Pancreas (tissue), 10 donors: ENCODE measurements around the gene PODXL2. TPM values are rescaled to one million over a fixed set of nuclear protein-coding genes. Genes with fewer than 3 reads are reported as not detected.
A peak's percentile ranks its signal among the peaks of the same experiment; 100 is the strongest.

Experiments
- ATAC-seq, 4 donors: fragments of 200-7000 bp; cut with Tn5 transposase; one replicate each; pipeline versions ENCODE4 v1.8.0 to v1.9.1; 2020; ENCODE audit warnings: mild to moderate bottlenecking in 4 of 4, moderate library complexity in 4 of 4
- DNase-seq, 6 donors: peaks; one replicate each; pipeline ENCODE4 v3.0.0-alpha.2; 2020
- FAIRE-seq: peaks from 2 replicates; lab custom pipeline; 2012; peaks lifted over from hg19 to GRCh38; lab: Jason Lieb, UNC
- H3K27ac ChIP-seq, 4 donors: fragments of 200-600 bp; sonication (generic); 1 replicate in 3 of 4; 2 replicates in 1 of 4; pipeline versions ENCODE4 v1.5.0 to v1.8.0; 2020
- H3K27me3 ChIP-seq, 4 donors: fragments of 200-600 bp; one replicate each; pipeline ENCODE4 v1.8.0; 2021
- H3K36me3 ChIP-seq, 3 donors: fragments of 200-600 bp; sonication (generic) in 1 of 3; one replicate each; pipeline versions ENCODE4 v1.5.0 to v1.8.0; 2020 to 2021
- H3K4me1 ChIP-seq, 3 donors: fragments of 200-600 bp; one replicate each; pipeline ENCODE4 v1.8.0; 2021
- H3K4me3 ChIP-seq, 4 donors: fragments of 200-600 bp; sonication (generic) in 2 of 4; one replicate each; pipeline versions ENCODE4 v1.5.0 to v1.8.0; 2020 to 2021
- H3K9me3 ChIP-seq, 4 donors: fragments of 200-600 bp; one replicate each; pipeline ENCODE4 v1.8.0; 2021
- CTCF ChIP-seq, 4 donors: fragments of 200-600 bp; sonication (generic) in 3 of 4; IDR thresholded peaks; one replicate each; pipeline versions ENCODE4 v1.5.0 to v1.8.0; 2021; ENCODE audit warnings: antibody characterized with exemption in 4 of 4
- WGBS, 2 donors: extraction: QIAGEN DNeasy Blood & Tissue Kit; methylation state at CpG; one replicate each; pipeline ENCODE4 v1.1.7; 2013; 5-methylcytosine and 5-hydroxymethylcytosine counted together
- intact Hi-C, 3 donors: fragments of 100-400 bp; cut with DNase I; formaldehyde crosslinking; loops; one replicate each; pipeline versions ENCODE4 v1.11.1 to v1.14.2; 2022
- polyA plus RNA-seq, 2 donors: library from polyadenylated mRNA; stranded (reverse); fragments of 200-250 nt; gene quantifications; one replicate each; pipeline ENCODE4 v1.2.3, GENCODE V29; 2013
- total RNA-seq, 6 donors: library from RNA; stranded (reverse); fragmentation: NEBNext Ultra II Directional in 4 of 6; extraction: Animal tissue kit (Norgen Biotek cat#: 25700) in 4 of 6; gene quantifications; one replicate each; pipeline versions ENCODE4 v1.2.1 to v1.2.4, GENCODE V29; 2021 to 2023
- donor health status: healthy with polysubstance abuse.
- donor health status: DM: no; HTN: no; CAD: no; lungs with moderate emphysema.
- donor health status: DM: no; HTN: no; CAD: no.
- donor health status: control.
- donor health status: control.
- donor health status: Bipolar disorder and iron deficiency.
- donor health status: DM: yes; HTN: yes; CAD: no.
- donor health status: DM: no; HTN: no; CAD: no.
- donor health status: DM: no; HTN: no; CAD: no.
- donor health status: DM: yes; HTN: yes; CAD: no.

Gene PODXL2
- total and polyA plus RNA-seq, 8 donors, result 2.5 to 18.1 (median 5.7) TPM

GRCh38 chr3:127712881-127713771, 84.1 kb downstream of the PODXL2 start:
- 71 to 74% methylated on average over 9 of the region's 9 CpGs for WGBS, 2 donors
- H3K27ac ChIP-seq, result no peak overlapping the region

GRCh38 chr3:127714125-127714571, 85.2 kb downstream of the PODXL2 start:
- intact Hi-C loops, result no loop called here
- ATAC-seq (no peak), FAIRE-seq (no peak), DNase-seq (peak in 1 of 6 donors; percentile 39)
- no peaks in the 10 kb centered on the region for H3K27me3 ChIP-seq
- H3K27ac ChIP-seq, result no peak overlapping the region
- H3K36me3 ChIP-seq, result no peaks in the 10 kb centered on the region
- H3K4me1 ChIP-seq, result no peaks in the 10 kb centered on the region
- 65 to 68% methylated on average over 10 of the region's 10 CpGs for WGBS, 2 donors
- no peak for TF ChIP-seq CTCF (IDR thresholded peaks at IDR 0.05)
- no peak overlapping the region for H3K4me3 ChIP-seq
- H3K9me3 ChIP-seq, result no peaks in the 10 kb centered on the region

More at GRCh38 chr3:127712881-127713771, 84.1 kb downstream of the PODXL2 start:
- Histone ChIP-seq H3K4me3 (no peak overlapping the region), H3K27me3 (no peaks in the 10 kb centered on the region), H3K9me3 (no peaks in the 10 kb centered on the region), H3K4me1 (no peaks in the 10 kb centered on the region), H3K36me3 (no peaks in the 10 kb centered on the region)
- intact Hi-C loops, result no loop called here
- FAIRE-seq (no peak), DNase-seq (peak in 2 of 6 donors; percentile 26 to 32), ATAC-seq (no peak)
- TF ChIP-seq CTCF (IDR thresholded peaks at IDR 0.05), result no peak

GRCh38 chr3:127714866-127715265, 85.9 kb downstream of the PODXL2 start:
- ATAC-seq, result no peak

GRCh38 chr3:127715532-127715931, 86.5 kb downstream of the PODXL2 start:
- Histone ChIP-seq H3K4me3 (no peak overlapping the region), H3K36me3 (no peaks in the 10 kb centered on the region), H3K27me3 (no peaks in the 10 kb centered on the region), H3K4me1 (no peaks in the 10 kb centered on the region), H3K27ac (no peak overlapping the region), H3K9me3 (no peaks in the 10 kb centered on the region)
- ATAC-seq, result no peak
- intact Hi-C loops, result no loop called here
- 44 to 57% methylated on average over 8 of the region's 8 CpGs for WGBS, 2 donors
- no peak for FAIRE-seq
- TF ChIP-seq CTCF (IDR thresholded peaks at IDR 0.05), result no peak
- no peak for DNase-seq

More at GRCh38 chr3:127714866-127715265, 85.9 kb downstream of the PODXL2 start:
- no peaks in the 10 kb centered on the region for H3K27me3 ChIP-seq
- no peaks in the 10 kb centered on the region for H3K4me1 ChIP-seq
- WGBS, 2 donors, result 82 to 89% methylated on average over 5 of the region's 5 CpGs
- H3K36me3 ChIP-seq, result no peaks in the 10 kb centered on the region
- H3K4me3 ChIP-seq, result no peak overlapping the region
- no peak overlapping the region for H3K27ac ChIP-seq
- TF ChIP-seq CTCF (IDR thresholded peaks at IDR 0.05), result no peak
- FAIRE-seq (no peak), DNase-seq (peak in 1 of 6 donors; percentile 29)
- no peaks in the 10 kb centered on the region for H3K9me3 ChIP-seq
- intact Hi-C loops, result no loop called here

- H3K4me1 ChIP-seq, result no peaks in the 10 kb centered on the region
- no peak overlapping the region for H3K27ac ChIP-seq
- ATAC-seq (no peak), DNase-seq (no peak), FAIRE-seq (no peak)
- no peak overlapping the region for H3K4me3 ChIP-seq
- intact Hi-C loops, result no loop called here
- no peaks in the 10 kb centered on the region for H3K9me3 ChIP-seq
- H3K27me3 ChIP-seq, result no peaks in the 10 kb centered on the region
- 78 to 80% methylated on average over 6 of the region's 6 CpGs for WGBS, 2 donors
- TF ChIP-seq CTCF (IDR thresholded peaks at IDR 0.05), result no peak
- no peaks in the 10 kb centered on the region for H3K36me3 ChIP-seq
These were observed 87.4 kb downstream of the PODXL2 start for GRCh38 chr3:127716384-127716783.
